Panc1 (cell line): ENCODE measurements around the gene GATM. TPM values are rescaled to one million over a fixed set of nuclear protein-coding genes. Genes with fewer than 3 reads are reported as not detected.
A peak's percentile ranks its signal among the peaks of the same experiment; 100 is the strongest.

Source experiments
- ATAC-seq: fragments of 200-7000 bp; cut with Tn5 transposase; 2 replicates; pipeline ENCODE4 v1.9.1; 2020; ENCODE audit warnings: mild to moderate bottlenecking, moderate library complexity
- BruUV-seq: library from RNA; stranded (reverse); fragments of 400-500 nt; replicated peaks from 2 replicates; lab custom pipeline; 2021; lab: Mats Ljungman, UMichigan
- CTCF ChIA-PET: fragments of 300-600 bp; sonication (Branson Sonifier 250); formaldehyde crosslinking; loops from one replicate; lab custom pipeline; 2022; ENCODE audit warnings: antibody characterized with exemption; lab: Charles Lee
- POLR2A ChIA-PET: fragments of 300-600 bp; sonication (Branson Sonifier 250); formaldehyde crosslinking; loops from one replicate; lab custom pipeline; 2022; ENCODE audit warnings: antibody characterized with exemption; lab: Charles Lee
- DNase-seq: peaks from one replicate; pipeline ENCODE4 v3.0.0-alpha.2; 2010; ENCODE audit warnings: low read depth, low spot score
- H3K27ac ChIP-seq: 2 replicates; pipeline ENCODE4 v1.5.1; 2011; ENCODE audit warnings: mild to moderate bottlenecking, low read length, inconsistent platforms
- H3K27me3 ChIP-seq: fragments of 200-500 bp; sonication (Bioruptor generic); 2 replicates; pipeline ENCODE4 v1.6.0; 2014; ENCODE audit warnings: low read length, inconsistent platforms; ENCODE audit not compliant: control insufficient read depth, insufficient read depth
- H3K36me3 ChIP-seq: fragments of 200-500 bp; sonication (Bioruptor generic); 2 replicates; pipeline ENCODE4 v1.5.1; 2014; ENCODE audit warnings: inconsistent platforms, mild to moderate bottlenecking, low read length, moderate library complexity; ENCODE audit not compliant: control insufficient read depth, insufficient read depth
- H3K4me1 ChIP-seq: 2 replicates; pipeline ENCODE4 v1.5.1; 2011; ENCODE audit warnings: inconsistent platforms, mild to moderate bottlenecking, low read length, moderate library complexity; ENCODE audit not compliant: control insufficient read depth, insufficient read depth
- H3K4me3 ChIP-seq, 2 experiments: 2 replicates each; pipeline ENCODE4 v1.5.1; 2011 to 2012; ENCODE audit warnings: low read depth in 2 of 2, low read length in 2 of 2, mild to moderate bottlenecking in 2 of 2, inconsistent platforms in 1 of 2, moderate library complexity in 1 of 2
- H3K9me3 ChIP-seq: fragments of 200-500 bp; sonication (Bioruptor generic); 2 replicates; pipeline ENCODE4 v1.5.1; 2014; ENCODE audit warnings: low read depth, mild to moderate bottlenecking, inconsistent platforms, low read length, moderate library complexity; ENCODE audit not compliant: control insufficient read depth, insufficient read depth
- CTCF ChIP-seq: fragments of 450-650 bp; IDR thresholded peaks from 2 replicates; pipeline ENCODE4 v1.5.1; 2017; ENCODE audit warnings: mild to moderate bottlenecking
- POLR2AphosphoS5 ChIP-seq: IDR thresholded peaks from 2 replicates; pipeline ENCODE4 v1.6.1; 2012; ENCODE audit warnings: mild to moderate bottlenecking, low read depth, low read length, moderate library complexity
- SIN3A ChIP-seq: IDR thresholded peaks from 2 replicates; pipeline ENCODE4 v1.6.1; 2012; ENCODE audit warnings: low read depth, mild to moderate bottlenecking, low read length, moderate library complexity, borderline replicate concordance; ENCODE audit not compliant: insufficient read depth
- TCF7L2 ChIP-seq: IDR thresholded peaks from 2 replicates; pipeline ENCODE4 v1.6.1; 2011; ENCODE audit warnings: mild to moderate bottlenecking, low read depth, low read length, inconsistent platforms
- in situ Hi-C: cut with HindIII; loops from 2 replicates; pipeline ENCODE4 v1.10.0; 2016; ENCODE audit warnings: low sequenced_read_pairs, low pct_unique_long_range_greater_than_20kb
- intact Hi-C: fragments of 100-400 bp; cut with micrococcal nuclease; formaldehyde crosslinking; loops from one replicate; pipeline ENCODE4 v1.10.0; 2022; ENCODE audit not compliant: unreplicated experiment
- total RNA-seq: library from RNA; stranded (reverse); gene quantifications from one replicate; pipeline ENCODE4 v1.2.1, GENCODE V29; 2021; ENCODE audit not compliant: unreplicated experiment
- TF ChIP-seq, protein P1 (sequence below), 2 experiments: IDR thresholded peaks; 2 replicates each; pipeline ENCODE4 v1.6.1; 2011 to 2012; ENCODE audit warnings: low read depth in 2 of 2, control low read depth in 1 of 2, low read length in 1 of 2, mild to moderate bottlenecking in 1 of 2, moderate library complexity in 1 of 2; ENCODE audit not compliant: insufficient read depth in 1 of 2

The GATM gene
- total RNA-seq, 1 experiment from 2014 or later, result 7.6 TPM

DNA sequence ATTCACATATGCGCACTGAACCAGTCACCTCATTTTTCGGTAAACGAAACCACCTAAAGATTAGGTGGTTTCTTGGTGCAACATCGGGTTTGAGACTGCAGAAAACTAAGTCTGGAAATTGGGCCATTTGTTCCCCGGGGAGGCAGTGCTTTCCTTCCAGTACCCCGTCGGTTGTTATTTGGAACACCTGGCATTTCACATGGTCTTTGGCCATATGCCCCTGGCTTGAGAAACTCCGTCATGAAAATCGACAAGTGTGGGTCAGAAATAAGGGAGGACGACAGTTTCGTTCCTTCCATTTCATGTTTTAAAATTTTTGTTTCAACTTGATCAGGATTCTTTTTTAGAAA is 544 bp upstream of the GATM start:
- ChIA-PET POLR2A (no interaction called here), CTCF (no interaction called here)
- DNase-seq, result no peak
- H3K27me3 ChIP-seq, result peaks cover 30% of the 10 kb centered on the region
- in situ Hi-C loops (no loop called here), intact Hi-C loops (no loop called here)
- peak overlapping the region; percentile 55 to 66 for H3K4me3 ChIP-seq
- H3K27ac ChIP-seq, result no peak overlapping the region
- H3K36me3 ChIP-seq, result no peaks in the 10 kb centered on the region
- H3K9me3 ChIP-seq, result no peaks in the 10 kb centered on the region
- BruUV-seq, result no TSS peak
- H3K4me1 ChIP-seq, result no peaks in the 10 kb centered on the region; the same call in 1 of the 2 replicates
- no peak for ATAC-seq
- TF ChIP-seq TCF7L2 (no peak), CTCF (no peak), SIN3A (no peak), POLR2AphosphoS5 (no peak)
- TF ChIP-seq, protein P1, sequence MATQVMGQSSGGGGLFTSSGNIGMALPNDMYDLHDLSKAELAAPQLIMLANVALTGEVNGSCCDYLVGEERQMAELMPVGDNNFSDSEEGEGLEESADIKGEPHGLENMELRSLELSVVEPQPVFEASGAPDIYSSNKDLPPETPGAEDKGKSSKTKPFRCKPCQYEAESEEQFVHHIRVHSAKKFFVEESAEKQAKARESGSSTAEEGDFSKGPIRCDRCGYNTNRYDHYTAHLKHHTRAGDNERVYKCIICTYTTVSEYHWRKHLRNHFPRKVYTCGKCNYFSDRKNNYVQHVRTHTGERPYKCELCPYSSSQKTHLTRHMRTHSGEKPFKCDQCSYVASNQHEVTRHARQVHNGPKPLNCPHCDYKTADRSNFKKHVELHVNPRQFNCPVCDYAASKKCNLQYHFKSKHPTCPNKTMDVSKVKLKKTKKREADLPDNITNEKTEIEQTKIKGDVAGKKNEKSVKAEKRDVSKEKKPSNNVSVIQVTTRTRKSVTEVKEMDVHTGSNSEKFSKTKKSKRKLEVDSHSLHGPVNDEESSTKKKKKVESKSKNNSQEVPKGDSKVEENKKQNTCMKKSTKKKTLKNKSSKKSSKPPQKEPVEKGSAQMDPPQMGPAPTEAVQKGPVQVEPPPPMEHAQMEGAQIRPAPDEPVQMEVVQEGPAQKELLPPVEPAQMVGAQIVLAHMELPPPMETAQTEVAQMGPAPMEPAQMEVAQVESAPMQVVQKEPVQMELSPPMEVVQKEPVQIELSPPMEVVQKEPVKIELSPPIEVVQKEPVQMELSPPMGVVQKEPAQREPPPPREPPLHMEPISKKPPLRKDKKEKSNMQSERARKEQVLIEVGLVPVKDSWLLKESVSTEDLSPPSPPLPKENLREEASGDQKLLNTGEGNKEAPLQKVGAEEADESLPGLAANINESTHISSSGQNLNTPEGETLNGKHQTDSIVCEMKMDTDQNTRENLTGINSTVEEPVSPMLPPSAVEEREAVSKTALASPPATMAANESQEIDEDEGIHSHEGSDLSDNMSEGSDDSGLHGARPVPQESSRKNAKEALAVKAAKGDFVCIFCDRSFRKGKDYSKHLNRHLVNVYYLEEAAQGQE (IDR thresholded peaks at IDR 0.05; ENCODE audit: insufficient read depth in 1 of 2, low read depth in 2 of 2, low read length in 1 of 2), result no peak

GRCh38 chr15:45377609-45378148 is 665 bp downstream of the GATM start:
- Histone ChIP-seq H3K4me3 (peak overlapping the region; percentile 55 to 66), H3K4me1 (no peaks in the 10 kb centered on the region; the same call in 1 of the 2 replicates), H3K27me3 (peaks cover 31% of the 10 kb centered on the region), H3K27ac (no peak overlapping the region), H3K36me3 (no peaks in the 10 kb centered on the region), H3K9me3 (no peaks in the 10 kb centered on the region)
- BruUV-seq, result no TSS peak
- POLR2A ChIA-PET, result no interaction called here
- TF ChIP-seq POLR2AphosphoS5 (no peak), SIN3A (no peak), TCF7L2 (no peak), CTCF (no peak)
- TF ChIP-seq, protein P1 (IDR thresholded peaks at IDR 0.05; ENCODE audit: insufficient read depth in 1 of 2, low read depth in 2 of 2, low read length in 1 of 2), result no peak
- ATAC-seq (0 out of 2 replicates have a peak, but pooled peaks have one; percentile 31), DNase-seq (no peak)
- in situ Hi-C loops, result no loop called here
- CTCF ChIA-PET, result interaction anchor here (0.6 to 0.8 kb wide), 2 partner anchors 8 to 233 kb away, joined by 3 to 4 read pairs; no protein-coding TSS in a partner anchor
- intact Hi-C loops, result no loop called here
